ENCODE measurements around the gene IL36RN. TPM values are rescaled to one million over a fixed set of nuclear protein-coding genes. Genes with fewer than 3 reads are reported as not detected.

IL36RN gene
- polyA plus RNA-seq, 1 of the 3 experiments (the other 2 are of a cell fraction) = not detected

DNA sequence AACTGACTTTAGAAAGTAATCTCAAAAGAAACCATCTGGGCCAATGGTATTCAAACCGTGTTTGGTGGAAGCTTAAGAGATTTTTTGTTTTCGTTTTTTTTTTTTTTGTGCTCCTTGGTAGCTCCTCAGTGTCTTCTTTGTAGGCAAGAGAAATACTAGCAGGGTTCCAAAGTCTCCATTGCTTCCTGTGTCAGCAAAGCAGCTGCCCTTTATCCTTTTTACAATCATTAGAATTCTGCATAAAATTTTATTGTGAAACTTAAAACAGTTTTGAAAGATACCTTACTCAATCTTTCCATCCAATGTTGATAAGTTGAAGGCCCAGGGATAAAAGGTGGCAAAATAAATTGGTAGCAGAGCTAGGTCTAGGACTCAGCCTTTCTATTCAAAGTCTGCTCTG is 9.3 kb downstream of the IL36RN start:
- WGBS (ENCODE audit: low lambda C conversion rate) = 2% methylated on average over 2 of the region's 2 CpGs
- no peaks in the 10 kb centered on the region for H3K9me2 ChIP-seq
- ChIA-PET POLR2A (no interaction called here), CTCF (interaction anchor here (0.9 kb wide), 1 partner anchor 12 kb away, joined by 3 read pairs; no protein-coding TSS in a partner anchor)
- H3K4me2 ChIP-seq = no peak overlapping the region
- H3K9ac ChIP-seq = no peak overlapping the region
- no peak for DNase-seq
- no peaks in the 10 kb centered on the region for H3F3A ChIP-seq (replicated peaks; ENCODE audit: insufficient read depth)
- no peaks in the 10 kb centered on the region for H3K9me3 ChIP-seq
- H3K36me3 ChIP-seq (replicated peaks in 1 of 2; ENCODE audit: control insufficient read depth in 1 of 2, insufficient read depth in 2 of 2, low read length in 1 of 2) = no peaks in the 10 kb centered on the region
- no peak overlapping the region for H2AFZ ChIP-seq (ENCODE audit: low read depth)
- no peaks in the 10 kb centered on the region for H4K20me1 ChIP-seq (ENCODE audit: insufficient read depth)
- no peaks in the 10 kb centered on the region for H3K4me1 ChIP-seq (ENCODE audit: control insufficient read depth in 1 of 2, insufficient read depth in 2 of 2, low read depth in 1 of 2, low read length in 1 of 2)
- TF ChIP-seq, protein P1, sequence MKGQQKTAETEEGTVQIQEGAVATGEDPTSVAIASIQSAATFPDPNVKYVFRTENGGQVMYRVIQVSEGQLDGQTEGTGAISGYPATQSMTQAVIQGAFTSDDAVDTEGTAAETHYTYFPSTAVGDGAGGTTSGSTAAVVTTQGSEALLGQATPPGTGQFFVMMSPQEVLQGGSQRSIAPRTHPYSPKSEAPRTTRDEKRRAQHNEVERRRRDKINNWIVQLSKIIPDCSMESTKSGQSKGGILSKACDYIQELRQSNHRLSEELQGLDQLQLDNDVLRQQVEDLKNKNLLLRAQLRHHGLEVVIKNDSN (IDR thresholded peaks at IDR 0.05; ENCODE audit: borderline replicate concordance, low read depth) = no peak
- TF ChIP-seq NFIC (IDR thresholded peaks at IDR 0.05; ENCODE audit: borderline replicate concordance) = no peak
- TF ChIP-seq, protein P2, sequence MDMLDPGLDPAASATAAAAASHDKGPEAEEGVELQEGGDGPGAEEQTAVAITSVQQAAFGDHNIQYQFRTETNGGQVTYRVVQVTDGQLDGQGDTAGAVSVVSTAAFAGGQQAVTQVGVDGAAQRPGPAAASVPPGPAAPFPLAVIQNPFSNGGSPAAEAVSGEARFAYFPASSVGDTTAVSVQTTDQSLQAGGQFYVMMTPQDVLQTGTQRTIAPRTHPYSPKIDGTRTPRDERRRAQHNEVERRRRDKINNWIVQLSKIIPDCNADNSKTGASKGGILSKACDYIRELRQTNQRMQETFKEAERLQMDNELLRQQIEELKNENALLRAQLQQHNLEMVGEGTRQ (IDR thresholded peaks at IDR 0.05; ENCODE audit: borderline replicate concordance, low read depth, low read length) = no peak
- TF ChIP-seq FOSL2 (IDR thresholded peaks at IDR 0.05; ENCODE audit: borderline replicate concordance, low read depth) = no peak
- TF ChIP-seq SIN3A (IDR thresholded peaks at IDR 0.05; ENCODE audit: borderline replicate concordance, low read depth, low read length) = no peak
- TF ChIP-seq NRF1 (IDR thresholded peaks at IDR 0.05; ENCODE audit: low read depth, low read length) = no peak
- TF ChIP-seq, protein P3, sequence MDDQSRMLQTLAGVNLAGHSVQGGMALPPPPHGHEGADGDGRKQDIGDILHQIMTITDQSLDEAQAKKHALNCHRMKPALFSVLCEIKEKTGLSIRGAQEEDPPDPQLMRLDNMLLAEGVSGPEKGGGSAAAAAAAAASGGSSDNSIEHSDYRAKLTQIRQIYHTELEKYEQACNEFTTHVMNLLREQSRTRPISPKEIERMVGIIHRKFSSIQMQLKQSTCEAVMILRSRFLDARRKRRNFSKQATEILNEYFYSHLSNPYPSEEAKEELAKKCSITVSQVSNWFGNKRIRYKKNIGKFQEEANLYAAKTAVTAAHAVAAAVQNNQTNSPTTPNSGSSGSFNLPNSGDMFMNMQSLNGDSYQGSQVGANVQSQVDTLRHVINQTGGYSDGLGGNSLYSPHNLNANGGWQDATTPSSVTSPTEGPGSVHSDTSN (IDR thresholded peaks at IDR 0.05) = no peak
- TF ChIP-seq GATA2 (CRISPR knock-in tag; IDR thresholded peaks at IDR 0.05) = no peak
- TF ChIP-seq, protein P4, sequence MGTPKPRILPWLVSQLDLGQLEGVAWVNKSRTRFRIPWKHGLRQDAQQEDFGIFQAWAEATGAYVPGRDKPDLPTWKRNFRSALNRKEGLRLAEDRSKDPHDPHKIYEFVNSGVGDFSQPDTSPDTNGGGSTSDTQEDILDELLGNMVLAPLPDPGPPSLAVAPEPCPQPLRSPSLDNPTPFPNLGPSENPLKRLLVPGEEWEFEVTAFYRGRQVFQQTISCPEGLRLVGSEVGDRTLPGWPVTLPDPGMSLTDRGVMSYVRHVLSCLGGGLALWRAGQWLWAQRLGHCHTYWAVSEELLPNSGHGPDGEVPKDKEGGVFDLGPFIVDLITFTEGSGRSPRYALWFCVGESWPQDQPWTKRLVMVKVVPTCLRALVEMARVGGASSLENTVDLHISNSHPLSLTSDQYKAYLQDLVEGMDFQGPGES (IDR thresholded peaks at IDR 0.05; ENCODE audit: low read depth, low read length) = no peak
- TF ChIP-seq YY1 (IDR thresholded peaks at IDR 0.05; ENCODE audit: low read depth) = no peak
- no peak for TF ChIP-seq EP300 (IDR thresholded peaks at IDR 0.05; ENCODE audit: borderline replicate concordance in 1 of 2, low read depth in 1 of 2, low read length in 1 of 2)
- TF ChIP-seq TAF1 (IDR thresholded peaks at IDR 0.05; ENCODE audit: borderline replicate concordance, low read depth, low read length) = no peak
- no peak overlapping the region for H3K27ac ChIP-seq (ENCODE audit: low read depth in 2 of 2, low read length in 1 of 2)
- no peaks in the 10 kb centered on the region for H3K79me2 ChIP-seq (ENCODE audit: insufficient read depth)
- H3K27me3 ChIP-seq (ENCODE audit: insufficient read depth) = no peaks in the 10 kb centered on the region; the same call in 1 of the 2 replicates
- H3K4me3 ChIP-seq (ENCODE audit: low read depth in 2 of 2, low read length in 1 of 2) = no peak overlapping the region

All from SK-N-SH (cell line).